ENCODE data around the gene FRMD8.
A peak's percentile ranks its signal among the peaks of the same experiment; 100 is the strongest.

The FRMD8 gene

DNA sequence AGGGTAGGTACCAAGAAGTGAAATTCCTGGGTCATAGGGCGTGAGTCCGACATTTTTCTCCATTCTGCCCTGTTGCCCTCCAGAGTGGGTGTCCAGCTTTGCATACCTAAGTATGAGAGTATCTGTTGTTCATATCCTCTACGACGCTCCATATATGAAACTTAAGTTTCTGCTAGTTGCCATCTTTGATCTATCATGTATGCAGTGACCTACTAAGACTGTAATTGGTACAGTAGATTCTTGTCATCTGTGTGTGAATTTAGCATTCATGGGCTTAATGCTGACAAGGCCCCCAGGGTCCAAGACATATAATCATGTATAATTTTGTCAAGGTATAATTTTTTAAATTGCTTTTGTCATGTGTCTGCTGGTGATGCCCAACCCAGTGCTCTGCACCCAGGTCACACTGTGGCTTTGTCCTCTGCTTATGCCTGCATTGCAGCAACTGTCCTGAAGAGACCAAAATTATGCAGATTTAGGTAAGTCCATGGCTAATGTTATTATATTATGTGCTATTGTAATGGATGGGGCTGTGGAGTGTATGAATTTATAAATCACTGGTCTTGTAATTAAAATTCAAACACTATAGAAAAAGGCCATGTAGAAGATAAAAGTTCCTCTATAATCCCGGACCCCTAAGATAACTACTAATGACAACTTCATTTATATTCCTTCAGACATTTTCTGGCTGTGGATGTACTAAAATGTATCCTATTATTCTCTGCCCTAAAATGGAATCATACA, 48.4 kb downstream of the FRMD8 start:
- Mint-ChIP-seq H3K36me3 (ENCODE audit: insufficient read depth) (peaks cover 50% of the 10 kb centered on the region), H3K4me3 (no peak overlapping the region), H3K4me1 (peaks cover 83% of the 10 kb centered on the region), H3K9me3 (no peaks in the 10 kb centered on the region), H3K27me3 (no peaks in the 10 kb centered on the region), H3K27ac (ENCODE audit: low read depth) (peak overlapping the region; percentile 3)
- ATAC-seq (replicated peaks; ENCODE audit: extremely low read depth, poor library complexity, severe bottlenecking) (no peak), DNase-seq (ENCODE audit: low spot score in 2 of 2) (no peak)

DNA sequence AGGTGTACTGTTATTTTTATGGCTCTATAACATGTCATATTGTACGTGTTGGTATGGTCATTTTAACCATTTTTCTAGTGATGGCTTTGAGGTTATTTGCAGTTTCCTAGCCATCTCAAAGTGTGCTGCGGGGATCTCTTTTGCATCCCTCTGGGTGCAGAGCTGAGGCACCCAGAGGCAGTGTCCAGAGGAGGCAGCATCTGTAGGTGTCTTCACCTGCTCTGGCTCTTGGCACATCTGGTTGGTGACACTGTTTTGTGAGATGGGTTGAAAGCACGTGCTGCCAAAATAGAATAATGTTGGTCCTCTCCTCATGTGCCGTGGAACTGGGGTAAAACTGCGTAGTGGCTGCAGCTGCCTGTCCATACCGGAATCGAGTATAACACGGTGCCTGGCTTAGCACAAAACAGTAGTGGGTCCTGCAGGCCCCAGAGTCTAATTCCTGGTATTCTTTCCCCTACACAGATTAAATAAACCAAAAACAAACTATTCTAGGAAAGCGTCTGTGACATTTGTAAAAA, 49.0 kb downstream of the FRMD8 start:
- no peak for DNase-seq (ENCODE audit: low spot score in 2 of 2)
- H3K36me3 Mint-ChIP-seq (ENCODE audit: insufficient read depth), result peaks cover 48% of the 10 kb centered on the region
- H3K4me1 Mint-ChIP-seq, result peaks cover 83% of the 10 kb centered on the region
- no peak overlapping the region for H3K27ac Mint-ChIP-seq (ENCODE audit: low read depth)
- ATAC-seq (replicated peaks; ENCODE audit: extremely low read depth, poor library complexity, severe bottlenecking), result no peak
- H3K27me3 Mint-ChIP-seq, result no peaks in the 10 kb centered on the region
- no peaks in the 10 kb centered on the region for H3K9me3 Mint-ChIP-seq
- no peak overlapping the region for H3K4me3 Mint-ChIP-seq

DNA sequence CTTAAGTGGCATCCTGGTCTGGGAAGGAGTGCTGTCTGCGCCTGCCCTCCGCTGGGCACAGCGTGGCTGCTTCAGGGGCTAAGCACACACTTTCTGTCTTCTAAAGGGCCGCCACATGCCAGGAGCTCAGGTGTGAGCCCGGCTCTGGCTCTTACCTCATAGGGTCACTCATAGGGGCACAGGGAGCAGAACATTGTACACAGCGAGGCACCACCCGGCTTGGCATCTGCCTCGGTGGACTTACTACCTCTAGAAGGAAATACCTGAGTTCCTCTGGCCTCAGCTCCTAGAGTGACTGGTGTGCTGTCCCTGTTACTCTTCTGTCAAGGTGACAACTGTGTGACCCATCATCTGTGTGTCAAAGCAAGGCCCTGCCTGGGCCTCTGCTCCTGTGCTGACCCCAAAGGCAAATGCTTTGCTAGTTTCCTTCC, 49.6 kb downstream of the FRMD8 start:
- Mint-ChIP-seq H3K27me3 (no peaks in the 10 kb centered on the region), H3K27ac (ENCODE audit: low read depth) (no peak overlapping the region), H3K4me1 (peaks cover 83% of the 10 kb centered on the region), H3K4me3 (no peak overlapping the region), H3K9me3 (no peaks in the 10 kb centered on the region), H3K36me3 (ENCODE audit: insufficient read depth) (peaks cover 48% of the 10 kb centered on the region)
- ATAC-seq (replicated peaks; ENCODE audit: extremely low read depth, poor library complexity, severe bottlenecking), result no peak
- DNase-seq (ENCODE audit: low spot score in 2 of 2), result no peak

DNA sequence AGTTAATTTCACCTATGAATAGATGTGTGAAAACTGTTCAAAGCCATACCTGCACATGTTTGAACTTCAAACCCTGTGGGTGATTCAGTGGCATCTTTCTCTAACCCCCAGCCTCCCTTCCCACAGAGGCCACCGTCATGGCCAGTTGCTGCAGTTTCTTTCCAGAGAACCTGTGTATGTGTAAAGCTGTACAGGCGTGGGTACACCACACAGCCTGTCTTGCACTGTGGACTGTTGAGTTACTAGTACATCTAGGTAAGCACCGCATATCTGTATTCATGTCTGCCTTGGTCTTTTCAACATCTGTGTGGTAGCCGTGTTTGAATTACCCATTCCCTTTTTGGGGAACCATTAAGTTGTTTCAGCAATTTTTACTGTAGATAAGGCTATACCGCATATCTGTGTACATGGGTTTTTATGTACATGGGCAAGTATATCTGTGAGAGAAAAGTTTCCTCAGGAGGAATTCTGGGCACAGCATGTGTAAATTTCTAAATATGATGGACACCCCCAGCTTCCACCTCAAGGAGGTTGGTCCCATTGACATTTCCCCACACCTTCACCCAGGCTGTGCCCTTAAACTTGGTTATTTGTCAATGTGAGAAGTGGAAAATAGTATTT, 50.1 kb downstream of the FRMD8 start:
- no peaks in the 10 kb centered on the region for H3K27me3 Mint-ChIP-seq
- H3K27ac Mint-ChIP-seq (ENCODE audit: low read depth), result no peak overlapping the region
- peaks cover 48% of the 10 kb centered on the region for H3K36me3 Mint-ChIP-seq (ENCODE audit: insufficient read depth)
- H3K9me3 Mint-ChIP-seq, result no peaks in the 10 kb centered on the region
- peaks cover 81% of the 10 kb centered on the region for H3K4me1 Mint-ChIP-seq
- no peak for ATAC-seq (replicated peaks; ENCODE audit: extremely low read depth, poor library complexity, severe bottlenecking)
- no peak for DNase-seq (ENCODE audit: low spot score in 2 of 2)
- no peak overlapping the region for H3K4me3 Mint-ChIP-seq

DNA sequence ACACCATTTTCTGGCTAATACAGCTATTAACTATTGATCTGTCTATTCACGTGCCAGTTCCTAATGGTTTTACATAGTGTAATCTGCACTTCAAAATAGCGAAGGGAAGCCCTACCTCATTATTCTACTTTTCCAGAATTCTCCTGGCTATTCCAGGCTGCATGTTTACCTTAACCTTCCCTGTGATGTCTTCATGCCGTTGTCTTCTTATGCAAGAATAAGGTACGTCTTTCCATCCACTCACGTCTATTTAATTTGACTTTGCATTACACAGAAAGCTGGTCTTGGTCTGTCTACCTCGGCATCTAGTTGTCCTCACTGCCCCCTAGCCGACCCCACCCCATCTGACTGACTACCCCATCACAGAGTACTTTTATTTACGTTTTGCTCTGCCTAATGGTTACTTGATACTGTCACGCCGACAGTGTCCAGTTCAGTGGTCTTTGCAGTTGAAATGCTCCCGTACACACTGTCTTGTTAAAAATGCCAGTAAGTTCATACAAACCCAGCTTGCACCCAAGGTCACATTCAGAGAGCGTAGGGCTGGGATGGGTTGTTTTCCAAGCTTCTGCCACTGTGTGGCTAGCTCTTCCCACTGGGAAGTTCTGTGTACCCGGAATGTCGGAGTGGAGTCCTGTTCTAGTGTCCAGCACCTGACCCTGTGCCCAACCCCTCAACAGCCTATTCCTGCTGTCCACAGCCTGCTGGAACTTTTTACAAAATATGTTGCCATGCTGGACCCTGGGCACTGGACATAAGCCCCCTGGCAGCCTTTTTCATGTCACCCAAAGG, 51.2 kb downstream of the FRMD8 start:
- Mint-ChIP-seq H3K4me1 (peaks cover 76% of the 10 kb centered on the region), H3K36me3 (ENCODE audit: insufficient read depth) (peaks cover 43% of the 10 kb centered on the region), H3K4me3 (no peak overlapping the region), H3K9me3 (no peaks in the 10 kb centered on the region), H3K27me3 (no peaks in the 10 kb centered on the region), H3K27ac (ENCODE audit: low read depth) (no peak overlapping the region)
- no peak for ATAC-seq (replicated peaks; ENCODE audit: extremely low read depth, poor library complexity, severe bottlenecking)
- no peak for DNase-seq (ENCODE audit: low spot score in 2 of 2)

DNA sequence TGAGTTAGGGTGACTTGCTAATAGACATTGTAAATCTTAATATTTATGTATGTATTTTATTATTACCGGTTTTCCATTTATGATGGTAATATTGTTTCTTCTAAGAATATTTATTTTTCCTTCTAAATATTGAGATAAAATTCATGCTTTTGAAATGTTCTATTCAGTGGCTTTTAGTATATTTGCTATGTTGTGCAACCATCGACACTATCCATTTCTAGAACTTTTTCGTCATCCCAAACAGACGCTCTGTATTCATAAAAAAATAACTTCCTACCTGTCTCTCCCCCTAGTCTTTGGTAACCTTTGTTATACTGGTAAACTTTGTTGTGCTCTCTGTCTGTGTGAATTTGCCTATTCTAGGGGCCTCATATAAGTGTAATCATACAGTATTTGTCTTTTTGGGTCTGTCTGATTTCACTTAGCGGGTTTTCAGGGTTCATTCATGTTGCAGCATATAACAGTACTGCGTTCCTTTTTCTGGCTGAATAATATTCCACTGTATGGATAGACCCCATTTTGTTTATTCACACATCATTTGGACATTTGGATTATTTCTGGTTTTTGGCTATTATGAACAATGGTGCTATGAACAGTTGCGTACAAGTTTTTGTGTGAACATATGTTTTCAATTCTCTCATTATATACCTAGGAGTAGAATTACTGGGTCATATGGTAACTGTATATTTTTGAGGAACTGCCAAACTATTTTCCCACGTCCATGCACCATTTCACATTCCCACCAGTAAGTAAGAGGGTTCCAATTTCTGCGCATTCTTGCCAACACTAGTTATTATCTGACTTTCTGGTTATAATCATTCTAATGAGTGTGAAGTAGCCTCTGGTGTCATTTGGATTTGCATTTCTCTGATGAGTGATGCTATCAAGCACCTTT, 52.1 kb downstream of the FRMD8 start:
- Mint-ChIP-seq H3K36me3 (ENCODE audit: insufficient read depth) (peaks cover 36% of the 10 kb centered on the region), H3K9me3 (no peaks in the 10 kb centered on the region), H3K4me1 (peaks cover 78% of the 10 kb centered on the region), H3K4me3 (no peak overlapping the region), H3K27me3 (no peaks in the 10 kb centered on the region), H3K27ac (ENCODE audit: low read depth) (peak overlapping the region; percentile 86)
- no peak for DNase-seq (ENCODE audit: low spot score in 2 of 2)
- no peak for ATAC-seq (replicated peaks; ENCODE audit: extremely low read depth, poor library complexity, severe bottlenecking)

DNA sequence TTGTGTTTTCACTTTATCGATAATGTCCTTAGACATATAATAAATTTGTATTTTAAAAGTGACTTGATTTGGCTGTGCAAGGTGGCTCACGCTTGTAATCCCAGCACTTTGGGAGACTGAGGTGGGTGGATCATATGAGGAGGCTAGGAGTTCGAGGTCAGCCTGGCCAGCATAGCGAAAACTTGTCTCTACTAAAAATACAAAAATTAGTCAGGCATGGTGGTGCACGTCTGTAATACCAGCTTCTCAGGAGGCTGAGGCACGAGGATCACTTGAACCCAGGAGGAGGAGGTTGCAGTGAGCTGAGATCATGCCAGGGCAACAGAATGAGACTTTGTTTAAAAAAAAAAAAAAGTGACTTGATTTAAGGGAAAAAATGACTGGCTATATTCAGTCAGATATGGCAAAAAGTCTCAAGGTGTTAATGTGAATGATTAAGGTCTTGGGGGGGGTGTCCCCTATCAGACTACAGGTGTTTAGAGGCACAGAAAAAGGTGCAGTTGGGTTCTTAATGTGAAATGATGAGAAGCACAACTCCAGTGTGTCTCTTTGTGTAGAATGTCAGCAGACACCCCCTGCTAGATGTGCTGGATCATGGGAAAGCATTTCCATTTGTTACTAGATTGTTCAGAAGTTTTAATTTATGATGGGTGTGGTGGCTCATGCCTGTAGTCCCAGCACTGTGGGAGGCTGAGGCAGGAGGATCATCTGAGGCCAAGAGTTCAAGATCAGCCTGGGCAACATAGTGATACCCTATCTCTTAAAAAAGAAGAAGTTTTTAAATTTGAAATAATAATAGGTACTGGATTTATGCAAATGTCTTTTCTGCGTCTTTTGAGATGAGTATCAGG, 53.1 kb downstream of the FRMD8 start:
- H3K36me3 Mint-ChIP-seq (ENCODE audit: insufficient read depth), result peaks cover 32% of the 10 kb centered on the region
- H3K27ac Mint-ChIP-seq (ENCODE audit: low read depth), result peak overlapping the region; percentile 86
- ATAC-seq (replicated peaks; ENCODE audit: extremely low read depth, poor library complexity, severe bottlenecking), result no peak
- peaks cover 82% of the 10 kb centered on the region for H3K4me1 Mint-ChIP-seq
- no peak overlapping the region for H3K4me3 Mint-ChIP-seq
- no peaks in the 10 kb centered on the region for H3K9me3 Mint-ChIP-seq
- no peaks in the 10 kb centered on the region for H3K27me3 Mint-ChIP-seq
- no peak for DNase-seq (ENCODE audit: low spot score in 2 of 2)

DNA sequence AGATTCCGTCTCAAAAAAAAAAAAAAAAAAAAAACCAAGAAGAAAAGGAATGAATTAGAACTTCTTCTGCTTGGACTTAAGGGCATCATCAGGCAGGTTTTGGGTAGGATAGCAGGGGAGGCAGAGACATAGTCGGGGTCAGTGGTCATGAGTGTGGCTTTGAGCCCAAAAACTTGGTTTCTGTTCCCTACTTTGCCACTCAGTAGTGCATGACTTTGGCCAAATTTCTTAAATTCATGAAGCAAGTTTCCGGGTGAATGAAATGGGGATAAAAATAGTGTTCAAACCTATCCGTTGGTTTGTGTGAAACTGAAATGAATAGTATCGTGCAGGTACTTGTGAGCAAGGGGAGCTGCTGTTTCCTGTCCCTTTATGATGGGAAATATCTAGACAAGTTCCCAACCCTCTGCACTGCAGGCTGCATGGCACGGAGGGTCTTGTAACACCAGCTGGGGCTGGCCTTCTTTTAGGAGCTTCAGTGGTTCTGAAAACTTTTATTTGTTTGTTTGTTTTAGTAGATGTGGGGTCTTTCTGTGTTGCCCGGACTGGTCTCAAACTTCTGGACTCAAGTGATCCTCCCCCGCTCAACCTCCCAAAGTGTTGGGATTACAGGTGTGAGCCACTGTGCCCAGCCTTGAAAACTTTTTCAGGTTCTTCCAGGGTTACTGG, 54.5 kb downstream of the FRMD8 start:
- ATAC-seq (replicated peaks; ENCODE audit: extremely low read depth, poor library complexity, severe bottlenecking), result peak; percentile 14
- H3K27ac Mint-ChIP-seq (ENCODE audit: low read depth), result peak overlapping the region; percentile 86
- H3K4me3 Mint-ChIP-seq, result peak overlapping the region; percentile 57
- DNase-seq (ENCODE audit: low spot score in 2 of 2), result no peak
- no peaks in the 10 kb centered on the region for H3K27me3 Mint-ChIP-seq
- no peaks in the 10 kb centered on the region for H3K9me3 Mint-ChIP-seq
- H3K4me1 Mint-ChIP-seq, result peaks cover 68% of the 10 kb centered on the region
- peaks cover 22% of the 10 kb centered on the region for H3K36me3 Mint-ChIP-seq (ENCODE audit: insufficient read depth)

DNA sequence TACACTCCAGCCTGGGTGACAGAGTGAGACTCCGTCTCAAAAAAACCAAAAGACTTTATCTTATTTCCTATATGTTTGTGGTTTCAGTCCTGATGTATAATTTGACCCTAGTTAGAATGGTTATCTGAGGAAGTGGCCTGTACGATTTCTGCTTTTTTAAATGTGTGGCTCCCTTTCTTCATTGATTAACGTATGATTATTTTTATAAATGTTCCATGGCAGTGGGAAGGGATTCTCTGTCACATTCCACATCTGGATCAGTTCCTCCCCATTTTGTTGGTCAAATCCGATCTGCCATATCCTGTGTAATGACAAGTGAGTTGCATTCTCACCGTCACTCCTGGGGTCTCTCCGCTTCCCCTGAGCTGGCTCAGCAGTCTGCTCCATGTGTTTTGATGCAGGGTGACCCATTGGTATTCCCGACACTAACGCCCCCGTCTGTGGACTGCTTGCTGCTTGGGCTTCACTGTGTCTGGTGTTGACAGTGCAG, 56.5 kb downstream of the FRMD8 start:
- no peak overlapping the region for H3K4me3 Mint-ChIP-seq
- no peak for DNase-seq (ENCODE audit: low spot score in 2 of 2)
- H3K27ac Mint-ChIP-seq (ENCODE audit: low read depth), result peak overlapping the region; percentile 86

DNA sequence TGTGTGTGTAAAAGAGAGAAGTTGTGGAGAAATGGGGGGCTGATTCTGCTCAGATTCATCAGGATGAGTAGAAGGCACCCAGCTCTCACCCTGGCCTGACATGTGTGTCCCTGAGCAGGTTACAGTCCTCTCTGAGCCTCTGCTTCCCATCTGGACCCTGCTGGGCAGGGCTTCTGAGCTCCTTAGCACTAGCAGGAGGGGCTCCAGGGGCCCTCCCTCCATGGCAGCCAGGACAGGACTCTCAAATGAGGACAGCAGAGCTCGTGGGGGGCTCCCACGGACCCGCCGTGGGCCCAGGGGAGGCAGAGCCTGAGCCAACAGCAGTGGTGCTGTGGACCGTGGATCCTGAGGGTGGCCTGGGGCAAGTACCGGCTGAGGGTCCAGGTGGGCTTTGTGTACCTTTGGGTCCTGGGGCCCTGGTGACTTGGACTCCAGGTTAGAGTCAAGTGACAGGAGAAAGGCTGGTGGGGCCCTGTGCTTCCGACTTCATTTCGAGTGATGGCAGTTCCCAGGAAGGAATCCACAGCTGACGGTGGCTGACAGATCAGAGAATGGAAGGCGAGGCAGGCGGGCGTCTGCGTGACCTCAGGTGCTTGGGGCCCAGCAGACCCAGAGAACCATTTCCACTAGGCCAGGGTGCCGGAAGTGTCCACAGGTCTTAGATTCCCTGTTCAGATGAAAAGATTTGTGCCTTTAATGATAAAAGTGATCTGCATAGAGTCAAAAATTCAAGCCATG, 58.0 kb downstream of the FRMD8 start:
- Mint-ChIP-seq H3K4me1 (peaks cover 50% of the 10 kb centered on the region), H3K27ac (ENCODE audit: low read depth) (peak overlapping the region; percentile 86), H3K27me3 (no peaks in the 10 kb centered on the region), H3K4me3 (no peak overlapping the region), H3K36me3 (ENCODE audit: insufficient read depth) (peaks cover 12% of the 10 kb centered on the region), H3K9me3 (no peaks in the 10 kb centered on the region)
- ATAC-seq (replicated peaks; ENCODE audit: extremely low read depth, poor library complexity, severe bottlenecking), result no peak
- DNase-seq (ENCODE audit: low spot score in 2 of 2), result no peak

More for the DNA sequence above, 56.5 kb downstream of the FRMD8 start:
- ATAC-seq (replicated peaks; ENCODE audit: extremely low read depth, poor library complexity, severe bottlenecking), result no peak
- Mint-ChIP-seq H3K27me3 (no peaks in the 10 kb centered on the region), H3K4me1 (peaks cover 58% of the 10 kb centered on the region), H3K36me3 (ENCODE audit: insufficient read depth) (peaks cover 17% of the 10 kb centered on the region), H3K9me3 (no peaks in the 10 kb centered on the region)
